GM23338 (cell line): Measurements from ENCODE around the gene UBE3B. TPM values are rescaled to one million over a fixed set of nuclear protein-coding genes. Genes with fewer than 3 reads are reported as not detected.

Experiments
- ATAC-seq: fragments of 200-7000 bp; cut with Tn5 transposase; 3 replicates; pipeline ENCODE4 v1.9.1; 2020
- DNase-seq: peaks from one replicate; pipeline ENCODE4 v3.0.0-alpha.2; 2015; ENCODE audit warnings: low spot score
- H2AFZ ChIP-seq: fragments of 200-600 bp; sonication (generic); 2 replicates; pipeline ENCODE4 v1.8.0; 2016; ENCODE audit warnings: antibody characterized with exemption, mild to moderate bottlenecking, moderate library complexity
- H3F3A ChIP-seq: fragments of 200-600 bp; sonication (generic); replicated peaks from 2 replicates; pipeline ENCODE4 v1.8.0; 2017; ENCODE audit warnings: antibody characterized with exemption, mixed run types, low read depth
- H3K27ac ChIP-seq: fragments of 200-600 bp; sonication (generic); 2 replicates; pipeline ENCODE4 v1.6.1; 2016; ENCODE audit warnings: low read depth
- H3K27me3 ChIP-seq: fragments of 200-600 bp; sonication (generic); 2 replicates; pipeline ENCODE4 v1.8.0; 2016; ENCODE audit warnings: mild to moderate bottlenecking, mixed run types, moderate library complexity; ENCODE audit not compliant: insufficient read depth
- H3K36me3 ChIP-seq: fragments of 200-600 bp; sonication (generic); 2 replicates; pipeline ENCODE4 v1.8.0; 2016; ENCODE audit warnings: mild to moderate bottlenecking; ENCODE audit not compliant: insufficient read depth
- H3K4me1 ChIP-seq: fragments of 200-600 bp; sonication (generic); 2 replicates; pipeline ENCODE4 v1.8.0; 2016; ENCODE audit warnings: mild to moderate bottlenecking, moderate library complexity; ENCODE audit not compliant: insufficient read depth
- H3K4me2 ChIP-seq: fragments of 200-600 bp; sonication (generic); 2 replicates; pipeline ENCODE4 v1.7.1; 2017; ENCODE audit warnings: mixed run types
- H3K4me3 ChIP-seq: fragments of 200-600 bp; sonication (generic); 2 replicates; pipeline ENCODE4 v1.6.1; 2016; ENCODE audit warnings: mixed run types
- H3K79me2 ChIP-seq: fragments of 200-600 bp; sonication (generic); replicated peaks from 2 replicates; pipeline ENCODE4 v1.8.0; 2017; ENCODE audit warnings: mild to moderate bottlenecking; ENCODE audit not compliant: insufficient read depth
- H3K9me2 ChIP-seq: fragments of 200-600 bp; sonication (generic); 2 replicates; pipeline ENCODE4 v1.8.0; 2017; ENCODE audit not compliant: insufficient read depth
- H4K20me1 ChIP-seq: fragments of 200-600 bp; sonication (generic); replicated peaks from 2 replicates; pipeline ENCODE4 v1.8.0; 2017; ENCODE audit warnings: mild to moderate bottlenecking; ENCODE audit not compliant: insufficient read depth
- H3K27ac Mint-ChIP-seq: 2 replicates; pipeline ENCODE4 v1.8.0; 2020; ENCODE audit warnings: inconsistent platforms, mild to moderate bottlenecking, moderate library complexity, mixed read lengths
- H3K27me3 Mint-ChIP-seq: 3 replicates; pipeline ENCODE4 v1.8.0; 2022; ENCODE audit warnings: low read depth, mild to moderate bottlenecking, moderate library complexity, mixed read lengths, inconsistent platforms; ENCODE audit not compliant: insufficient read depth, poor library complexity
- H3K36me3 Mint-ChIP-seq: 3 replicates; pipeline ENCODE4 v1.8.0; 2021; ENCODE audit warnings: low read depth, mild to moderate bottlenecking, inconsistent platforms, moderate library complexity, mixed read lengths
- H3K4me1 Mint-ChIP-seq: 3 replicates; pipeline ENCODE4 v1.8.0; 2020; ENCODE audit warnings: mild to moderate bottlenecking, inconsistent platforms, mixed read lengths
- H3K4me3 Mint-ChIP-seq: 3 replicates; pipeline ENCODE4 v1.8.0; 2021; ENCODE audit warnings: moderate library complexity, mild to moderate bottlenecking, inconsistent platforms, mixed read lengths
- H3K9me3 Mint-ChIP-seq: 3 replicates; pipeline ENCODE4 v1.8.0; 2020; ENCODE audit warnings: moderate library complexity, mild to moderate bottlenecking, inconsistent platforms, mixed read lengths
- CREB1 ChIP-seq: fragments of 250-450 bp; sonication (Bioruptor Pico); IDR thresholded peaks from 2 replicates; pipeline ENCODE4 v1.5.0; 2020; ENCODE audit warnings: low read depth, mild to moderate bottlenecking, moderate library complexity
- CTCF ChIP-seq, 2 experiments: fragments of 200-600 bp in 1 of 2; sonication (generic) in 1 of 2; conservative IDR thresholded peaks; 2 replicates each; pipeline versions ENCODE4 v1.5.1 to v1.6.1; 2016 to 2017; ENCODE audit warnings: antibody characterized with exemption in 2 of 2, low read depth in 2 of 2, mild to moderate bottlenecking in 2 of 2, moderate library complexity in 1 of 2
- EZH2phosphoT487 ChIP-seq: fragments of 200-600 bp; sonication (generic); IDR thresholded peaks from one replicate; pipeline ENCODE4 v1.8.1; 2018; ENCODE audit warnings: antibody characterized with exemption; ENCODE audit not compliant: unreplicated experiment
- JUNB ChIP-seq: IDR thresholded peaks from one replicate; pipeline ENCODE4 v1.6.1; 2016; ENCODE audit warnings: antibody characterized with exemption; ENCODE audit not compliant: unreplicated experiment
- POLR2AphosphoS5 ChIP-seq: IDR thresholded peaks from 2 replicates; pipeline ENCODE4 v1.6.1; 2016; ENCODE audit warnings: antibody characterized with exemption, low read depth
- REST ChIP-seq: IDR thresholded peaks from one replicate; pipeline ENCODE4 v1.6.1; 2018; ENCODE audit warnings: antibody characterized with exemption; ENCODE audit not compliant: unreplicated experiment
- ZNF462 ChIP-seq: fragments of 250-450 bp; sonication (Bioruptor Pico); IDR thresholded peaks from 2 replicates; pipeline ENCODE4 v1.5.0; 2020; ENCODE audit warnings: mild to moderate bottlenecking, moderate library complexity
- polyA plus RNA-seq: library from polyadenylated mRNA; unstranded; fragments of >200 nt; fragmentation: Nextera tagmentation; extraction: Ambion mirVana; gene quantifications from 2 replicates; pipeline ENCODE4 v1.2.1, GENCODE V29; 2016
- total RNA-seq: library from RNA; depleted of rRNA; stranded (reverse); fragments of >200 nt; shearing (Covaris generic); gene quantifications from 2 replicates; pipeline ENCODE4 v1.2.3, GENCODE V29; 2014

The UBE3B gene
- total and polyA plus RNA-seq, 2 experiments from 2014 or later, result 20.8 TPM

DNA sequence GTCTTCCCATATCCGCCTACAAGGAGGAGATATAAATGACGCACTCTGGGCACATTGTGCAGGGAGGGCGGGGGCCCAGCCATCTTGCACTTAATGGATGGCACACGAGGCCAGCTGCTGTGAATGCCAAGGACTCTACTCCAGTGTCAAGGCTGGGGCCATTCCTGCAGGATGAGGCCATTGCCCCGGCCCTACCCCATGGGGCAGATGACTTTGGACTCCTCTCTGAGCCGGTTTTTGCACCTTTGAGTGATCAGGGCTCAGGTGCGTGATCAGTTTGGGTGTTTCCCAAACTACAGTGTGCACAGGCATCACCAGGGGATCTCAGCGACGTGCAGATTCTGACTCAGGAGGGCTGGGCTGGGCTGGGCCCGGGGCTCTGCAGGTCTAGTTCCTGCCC is 79.8 kb downstream of the UBE3B start:
- H3K4me1 ChIP-seq, result no peaks in the 10 kb centered on the region
- Mint-ChIP-seq H3K27ac (no peak overlapping the region), H3K4me1 (peaks cover 8% of the 10 kb centered on the region; the same call in 2 of the 3 replicates), H3K36me3 (peaks cover 7% of the 10 kb centered on the region), H3K9me3 (no peaks in the 10 kb centered on the region), H3K4me3 (no peak overlapping the region), H3K27me3 (peaks cover 6% of the 10 kb centered on the region)
- H3K27me3 ChIP-seq, result no peaks in the 10 kb centered on the region
- no peaks in the 10 kb centered on the region for H3K36me3 ChIP-seq
- no peak for TF ChIP-seq ZNF462 (CRISPR knock-in tag)
- no peak for TF ChIP-seq REST
- no peak for TF ChIP-seq JUNB
- no peak for TF ChIP-seq CTCF (conservative IDR thresholded peaks at IDR 0.05; ENCODE audit: low read depth in 2 of 2)
- no peak for TF ChIP-seq POLR2AphosphoS5
- TF ChIP-seq EZH2phosphoT487, result no peak
- no peak for TF ChIP-seq CREB1 (CRISPR knock-in tag)
- no peak overlapping the region for H3K4me2 ChIP-seq
- DNase-seq (no peak), ATAC-seq (no peak)
- H3K27ac ChIP-seq, result no peak overlapping the region
- H3F3A ChIP-seq, result no peaks in the 10 kb centered on the region
- no peaks in the 10 kb centered on the region for H3K79me2 ChIP-seq
- H2AFZ ChIP-seq, result no peak overlapping the region
- H3K9me2 ChIP-seq, result no peaks in the 10 kb centered on the region
- H3K4me3 ChIP-seq, result no peak overlapping the region
- H4K20me1 ChIP-seq, result no peaks in the 10 kb centered on the region
